DMS79 treated with DMSO at 0.1 percent for 48 hours (cell line): ENCODE results near the gene EPHA4.
A peak's percentile ranks its signal among the peaks of the same experiment; 100 is the strongest.

ENCODE experiments used
- DNase-seq: peaks from one replicate; lab custom pipeline; 2025; lab: John Stamatoyannopoulos, UW

The EPHA4 gene

GRCh38 chr2:221392228-221392881, 179.7 kb downstream of the EPHA4 start:
- no peak for DNase-seq

DNA sequence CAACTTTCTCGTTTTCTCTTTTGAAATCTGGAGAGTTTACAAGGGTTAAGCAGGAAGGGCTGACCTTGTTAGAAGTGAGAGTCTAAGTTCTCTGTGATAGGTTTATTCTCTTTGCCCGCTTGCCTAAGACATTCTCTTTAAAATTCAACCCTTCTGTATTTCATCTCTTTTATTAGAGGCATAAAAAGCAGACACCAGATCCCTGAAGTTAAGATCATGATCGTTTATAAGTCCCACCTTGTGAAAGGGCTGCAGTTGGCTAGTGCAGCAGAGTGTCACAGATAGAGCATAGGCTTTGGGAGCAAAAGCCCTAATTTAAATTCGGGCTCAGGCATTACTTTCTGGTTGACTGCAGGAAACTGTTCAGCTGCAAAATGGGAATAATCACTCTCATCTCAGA, 181.2 kb downstream of the EPHA4 start:
- no peak for DNase-seq

DNA sequence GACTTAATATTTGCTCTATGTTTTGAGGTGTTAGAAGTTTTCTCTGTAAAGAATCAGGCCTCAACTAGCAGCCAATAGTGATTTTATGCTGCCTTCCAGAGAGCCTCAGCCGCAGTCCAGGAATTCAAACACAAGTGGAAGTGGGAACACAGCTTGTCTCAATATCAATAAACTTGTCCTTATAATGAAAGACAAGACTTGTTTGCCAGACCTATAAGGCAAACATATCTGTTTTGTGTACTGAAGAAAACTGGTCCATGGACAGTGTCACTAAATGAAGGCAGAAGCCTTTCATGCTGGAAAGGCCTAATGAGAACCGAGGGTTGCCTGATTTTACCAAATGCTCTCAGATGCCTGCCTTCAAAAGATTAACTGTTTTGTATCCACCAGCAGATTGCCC, 182.2 kb downstream of the EPHA4 start:
- no peak for DNase-seq

- DNase-seq: no peak
Measured at GRCh38 chr2:221389421-221389820, 182.7 kb downstream of the EPHA4 start.

- no peak for DNase-seq
Measured at GRCh38 chr2:221388891-221389290, 183.2 kb downstream of the EPHA4 start.

GRCh38 chr2:221385716-221386115, 186.4 kb downstream of the EPHA4 start:
- no peak for DNase-seq

DNA sequence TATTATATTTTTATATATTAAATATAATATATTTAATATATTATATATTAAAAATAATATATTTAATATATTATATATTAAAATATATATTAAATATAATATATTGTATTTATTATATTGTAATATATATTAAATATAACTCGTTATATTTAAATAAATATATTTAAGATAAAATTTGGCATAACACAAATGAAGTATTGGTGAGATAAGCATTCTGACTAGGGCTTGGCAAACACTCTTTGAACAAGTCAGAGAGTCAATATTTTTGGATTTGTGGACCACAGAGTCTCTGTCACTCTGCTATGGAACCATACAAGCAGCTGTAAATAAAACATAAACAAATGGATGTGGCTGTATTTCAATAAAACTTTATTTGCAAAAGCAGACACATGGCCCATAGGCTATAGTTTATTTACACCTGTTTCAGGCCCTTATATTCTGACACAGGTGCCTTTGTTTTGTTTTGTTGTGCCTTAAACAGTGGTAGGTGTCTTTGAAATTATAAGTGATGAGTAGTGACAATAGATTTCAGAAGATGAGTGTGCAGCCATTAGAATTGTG, 190.1 kb downstream of the EPHA4 start:
- DNase-seq: no peak

GRCh38 chr2:221380686-221381085, 191.4 kb downstream of the EPHA4 start:
- no peak for DNase-seq

GRCh38 chr2:221380062-221380461, 192.0 kb downstream of the EPHA4 start:
- DNase-seq: no peak

- no peak for DNase-seq
Measured at GRCh38 chr2:221377597-221377996, 194.5 kb downstream of the EPHA4 start.

- DNase-seq: no peak
Measured at GRCh38 chr2:221377066-221377465, 195.0 kb downstream of the EPHA4 start.

GRCh38 chr2:221374234-221374633, 197.9 kb downstream of the EPHA4 start:
- DNase-seq: no peak

- no peak for DNase-seq
Measured at GRCh38 chr2:221372907-221373306, 199.2 kb downstream of the EPHA4 start.

DNA sequence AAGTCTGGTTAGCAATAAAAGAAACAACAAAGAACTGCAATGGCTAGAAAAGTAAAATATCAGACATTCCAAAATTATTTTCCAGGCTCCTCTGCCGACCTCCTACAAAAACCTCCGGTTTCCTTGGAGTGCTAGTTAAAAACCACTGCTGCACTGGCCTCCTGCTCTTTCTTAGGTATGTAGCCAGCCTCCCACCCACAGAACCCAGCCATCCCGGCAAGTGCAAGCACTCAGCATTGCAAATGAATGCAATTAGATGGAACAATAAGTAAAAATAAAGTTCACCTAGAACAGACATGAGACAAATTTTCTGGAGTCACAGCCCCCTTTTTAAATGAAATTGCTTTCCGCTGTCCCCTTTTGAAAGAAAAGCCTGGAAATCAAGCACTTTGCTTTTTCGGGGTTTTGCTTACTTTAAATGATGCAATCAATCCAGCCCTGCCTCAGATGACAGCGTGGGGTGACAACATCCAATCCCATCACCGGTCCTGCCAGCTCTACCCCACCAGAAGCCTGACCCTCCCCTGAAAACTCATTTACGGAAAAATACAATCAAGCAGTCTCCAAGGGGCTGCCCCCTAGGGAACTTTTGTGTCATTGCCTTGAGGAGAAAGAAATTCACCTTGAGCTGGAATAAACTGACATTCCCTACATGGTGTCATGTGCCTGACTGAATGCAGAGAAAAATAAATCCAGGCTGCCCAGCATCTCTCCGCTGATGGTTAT, 199.8 kb downstream of the EPHA4 start:
- DNase-seq: no peak

GRCh38 chr2:221371347-221371746, 200.8 kb downstream of the EPHA4 start:
- DNase-seq: no peak

DNA sequence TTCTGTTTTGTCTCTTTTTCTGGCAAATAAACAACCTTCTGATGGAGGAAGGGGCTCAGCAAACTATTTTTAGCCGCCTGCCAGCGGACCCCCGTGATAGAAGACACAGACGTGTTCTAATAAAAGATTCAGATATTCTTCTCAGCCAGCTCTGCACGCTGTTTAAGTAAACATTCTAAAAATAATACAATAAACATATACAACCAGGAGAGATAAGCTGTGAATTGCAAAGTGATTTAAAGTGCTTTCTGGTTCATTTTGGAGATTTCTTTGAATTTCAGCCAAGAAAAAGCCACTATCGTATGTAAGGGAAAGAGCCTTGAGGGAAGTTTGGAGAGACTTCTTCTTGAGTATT, 201.3 kb downstream of the EPHA4 start:
- DNase-seq: peak; percentile 28

GRCh38 chr2:221370076-221370856, 201.8 kb downstream of the EPHA4 start:
- peak; percentile 75 for DNase-seq
